ENCODE measurements around the gene LRWD1. TPM values are rescaled to one million over a fixed set of nuclear protein-coding genes. Genes with fewer than 3 reads are reported as not detected.

LRWD1 gene
- polyA plus RNA-seq, 1 of the 3 experiments (the other 2 are of a cell fraction): 53.2 TPM

DNA sequence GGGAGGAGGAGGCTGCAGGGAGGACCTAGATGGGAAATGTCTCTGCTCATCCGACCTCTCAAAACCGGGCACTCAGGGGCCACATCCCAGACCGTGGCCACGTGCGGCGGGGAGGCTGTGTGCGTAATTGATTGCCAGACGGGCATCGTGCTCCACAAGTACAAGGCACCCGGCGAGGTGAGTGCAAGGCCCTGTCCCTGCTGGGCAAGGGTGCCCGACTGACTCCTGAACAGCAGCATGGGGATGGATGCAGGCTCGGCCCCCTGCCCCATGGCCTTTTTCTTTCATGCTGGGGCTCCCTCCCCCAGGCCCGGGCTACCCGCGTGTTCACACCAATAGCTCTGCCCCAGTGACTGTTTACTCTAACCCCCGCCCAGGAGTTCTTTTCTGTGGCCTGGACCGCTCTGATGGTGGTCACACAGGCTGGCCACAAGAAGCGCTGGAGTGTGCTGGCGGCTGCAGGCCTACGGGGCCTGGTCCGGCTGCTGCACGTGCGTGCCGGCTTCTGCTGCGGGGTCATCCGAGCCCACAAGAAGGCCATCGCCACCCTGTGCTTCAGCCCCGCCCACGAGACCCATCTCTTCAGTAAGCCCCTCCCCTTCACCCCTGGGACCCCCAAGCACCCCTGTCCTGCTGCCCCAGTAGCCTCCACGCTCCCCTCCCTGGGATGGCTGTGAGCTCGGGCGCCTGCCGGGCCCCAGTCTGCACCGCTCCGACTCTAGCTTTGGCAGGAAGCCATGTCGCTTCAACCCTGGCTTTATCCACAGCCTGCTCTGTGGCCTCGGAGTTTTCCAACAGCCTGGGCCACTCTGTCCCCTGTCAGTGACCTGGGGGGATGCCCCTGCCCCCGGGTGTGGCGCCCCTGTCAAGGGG, 3.9 kb downstream of the LRWD1 start:
- DNase-seq: no peak
- Histone ChIP-seq H3K27me3 (ENCODE audit: insufficient read depth) (no peaks in the 10 kb centered on the region), H3K4me2 (no peak overlapping the region), H3K9me2 (no peaks in the 10 kb centered on the region), H3K4me1 (ENCODE audit: control insufficient read depth in 1 of 2, insufficient read depth in 2 of 2, low read depth in 1 of 2, low read length in 1 of 2) (peaks cover 5 to 10% of the 10 kb centered on the region in 2 experiments; a peak in 2 of 4 replicates), H3K79me2 (ENCODE audit: insufficient read depth) (peaks cover 23% of the 10 kb centered on the region), H4K20me1 (ENCODE audit: insufficient read depth) (peaks cover 4% of the 10 kb centered on the region; the same call in 1 of the 2 replicates), H3K36me3 (replicated peaks in 1 of 2; ENCODE audit: control insufficient read depth in 1 of 2, insufficient read depth in 2 of 2, low read length in 1 of 2) (peaks cover 33 to 54% of the 10 kb centered on the region in 2 experiments), H2AFZ (ENCODE audit: low read depth) (no peak overlapping the region), H3K27ac (ENCODE audit: low read depth in 2 of 2, low read length in 1 of 2) (no peak overlapping the region), H3K4me3 (ENCODE audit: low read depth in 2 of 2, low read length in 1 of 2) (no peak overlapping the region), H3K9me3 (no peaks in the 10 kb centered on the region), H3K9ac (no peak overlapping the region), H3F3A (replicated peaks; ENCODE audit: insufficient read depth) (peaks cover 10% of the 10 kb centered on the region)
- POLR2A ChIA-PET: no interaction called here
- CTCF ChIA-PET: interaction anchor here (1.2 kb wide), 1 partner anchor 19 kb away, joined by 3 read pairs; no protein-coding TSS in a partner anchor
- TF ChIP-seq NFIC (IDR thresholded peaks at IDR 0.05; ENCODE audit: borderline replicate concordance) (no peak), GATA2 (CRISPR knock-in tag; IDR thresholded peaks at IDR 0.05) (no peak), MEF2A (IDR thresholded peaks at IDR 0.05; ENCODE audit: borderline replicate concordance, low read depth) (no peak), POLR2AphosphoS5 (IDR thresholded peaks at IDR 0.05; ENCODE audit: low read depth, low read length) (no peak), TEAD4 (IDR thresholded peaks at IDR 0.05; ENCODE audit: borderline replicate concordance, insufficient read depth) (no peak), TCF12 (IDR thresholded peaks at IDR 0.05) (no peak), CHD2 (IDR thresholded peaks at IDR 0.05; ENCODE audit: low read length, partially characterized antibody) (no peak), GABPA (IDR thresholded peaks at IDR 0.05; ENCODE audit: low read depth) (no peak), SIN3A (IDR thresholded peaks at IDR 0.05; ENCODE audit: borderline replicate concordance, low read depth, low read length) (no peak)
- TF ChIP-seq, protein P1, sequence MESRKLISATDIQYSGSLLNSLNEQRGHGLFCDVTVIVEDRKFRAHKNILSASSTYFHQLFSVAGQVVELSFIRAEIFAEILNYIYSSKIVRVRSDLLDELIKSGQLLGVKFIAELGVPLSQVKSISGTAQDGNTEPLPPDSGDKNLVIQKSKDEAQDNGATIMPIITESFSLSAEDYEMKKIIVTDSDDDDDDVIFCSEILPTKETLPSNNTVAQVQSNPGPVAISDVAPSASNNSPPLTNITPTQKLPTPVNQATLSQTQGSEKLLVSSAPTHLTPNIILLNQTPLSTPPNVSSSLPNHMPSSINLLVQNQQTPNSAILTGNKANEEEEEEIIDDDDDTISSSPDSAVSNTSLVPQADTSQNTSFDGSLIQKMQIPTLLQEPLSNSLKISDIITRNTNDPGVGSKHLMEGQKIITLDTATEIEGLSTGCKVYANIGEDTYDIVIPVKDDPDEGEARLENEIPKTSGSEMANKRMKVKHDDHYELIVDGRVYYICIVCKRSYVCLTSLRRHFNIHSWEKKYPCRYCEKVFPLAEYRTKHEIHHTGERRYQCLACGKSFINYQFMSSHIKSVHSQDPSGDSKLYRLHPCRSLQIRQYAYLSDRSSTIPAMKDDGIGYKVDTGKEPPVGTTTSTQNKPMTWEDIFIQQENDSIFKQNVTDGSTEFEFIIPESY (IDR thresholded peaks at IDR 0.05; ENCODE audit: borderline replicate concordance, low read depth): no peak
- TF ChIP-seq, protein P2, sequence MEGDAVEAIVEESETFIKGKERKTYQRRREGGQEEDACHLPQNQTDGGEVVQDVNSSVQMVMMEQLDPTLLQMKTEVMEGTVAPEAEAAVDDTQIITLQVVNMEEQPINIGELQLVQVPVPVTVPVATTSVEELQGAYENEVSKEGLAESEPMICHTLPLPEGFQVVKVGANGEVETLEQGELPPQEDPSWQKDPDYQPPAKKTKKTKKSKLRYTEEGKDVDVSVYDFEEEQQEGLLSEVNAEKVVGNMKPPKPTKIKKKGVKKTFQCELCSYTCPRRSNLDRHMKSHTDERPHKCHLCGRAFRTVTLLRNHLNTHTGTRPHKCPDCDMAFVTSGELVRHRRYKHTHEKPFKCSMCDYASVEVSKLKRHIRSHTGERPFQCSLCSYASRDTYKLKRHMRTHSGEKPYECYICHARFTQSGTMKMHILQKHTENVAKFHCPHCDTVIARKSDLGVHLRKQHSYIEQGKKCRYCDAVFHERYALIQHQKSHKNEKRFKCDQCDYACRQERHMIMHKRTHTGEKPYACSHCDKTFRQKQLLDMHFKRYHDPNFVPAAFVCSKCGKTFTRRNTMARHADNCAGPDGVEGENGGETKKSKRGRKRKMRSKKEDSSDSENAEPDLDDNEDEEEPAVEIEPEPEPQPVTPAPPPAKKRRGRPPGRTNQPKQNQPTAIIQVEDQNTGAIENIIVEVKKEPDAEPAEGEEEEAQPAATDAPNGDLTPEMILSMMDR (IDR thresholded peaks at IDR 0.05): no peak
- TF ChIP-seq, protein P3, sequence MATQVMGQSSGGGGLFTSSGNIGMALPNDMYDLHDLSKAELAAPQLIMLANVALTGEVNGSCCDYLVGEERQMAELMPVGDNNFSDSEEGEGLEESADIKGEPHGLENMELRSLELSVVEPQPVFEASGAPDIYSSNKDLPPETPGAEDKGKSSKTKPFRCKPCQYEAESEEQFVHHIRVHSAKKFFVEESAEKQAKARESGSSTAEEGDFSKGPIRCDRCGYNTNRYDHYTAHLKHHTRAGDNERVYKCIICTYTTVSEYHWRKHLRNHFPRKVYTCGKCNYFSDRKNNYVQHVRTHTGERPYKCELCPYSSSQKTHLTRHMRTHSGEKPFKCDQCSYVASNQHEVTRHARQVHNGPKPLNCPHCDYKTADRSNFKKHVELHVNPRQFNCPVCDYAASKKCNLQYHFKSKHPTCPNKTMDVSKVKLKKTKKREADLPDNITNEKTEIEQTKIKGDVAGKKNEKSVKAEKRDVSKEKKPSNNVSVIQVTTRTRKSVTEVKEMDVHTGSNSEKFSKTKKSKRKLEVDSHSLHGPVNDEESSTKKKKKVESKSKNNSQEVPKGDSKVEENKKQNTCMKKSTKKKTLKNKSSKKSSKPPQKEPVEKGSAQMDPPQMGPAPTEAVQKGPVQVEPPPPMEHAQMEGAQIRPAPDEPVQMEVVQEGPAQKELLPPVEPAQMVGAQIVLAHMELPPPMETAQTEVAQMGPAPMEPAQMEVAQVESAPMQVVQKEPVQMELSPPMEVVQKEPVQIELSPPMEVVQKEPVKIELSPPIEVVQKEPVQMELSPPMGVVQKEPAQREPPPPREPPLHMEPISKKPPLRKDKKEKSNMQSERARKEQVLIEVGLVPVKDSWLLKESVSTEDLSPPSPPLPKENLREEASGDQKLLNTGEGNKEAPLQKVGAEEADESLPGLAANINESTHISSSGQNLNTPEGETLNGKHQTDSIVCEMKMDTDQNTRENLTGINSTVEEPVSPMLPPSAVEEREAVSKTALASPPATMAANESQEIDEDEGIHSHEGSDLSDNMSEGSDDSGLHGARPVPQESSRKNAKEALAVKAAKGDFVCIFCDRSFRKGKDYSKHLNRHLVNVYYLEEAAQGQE (IDR thresholded peaks at IDR 0.05; ENCODE audit: low read depth, low read length): no peak
- WGBS (ENCODE audit: low lambda C conversion rate): 93% methylated on average over 38 of the region's 40 CpGs
